Pancreas (tissue), 10 donors: Measurements from ENCODE around the gene ADGRB2. TPM values are rescaled to one million over a fixed set of nuclear protein-coding genes. Genes with fewer than 3 reads are reported as not detected.

ENCODE experiments used
- ATAC-seq, 4 donors: fragments of 200-7000 bp; cut with Tn5 transposase; one replicate each; pipeline versions ENCODE4 v1.8.0 to v1.9.1; 2020; ENCODE audit warnings: mild to moderate bottlenecking in 4 of 4, moderate library complexity in 4 of 4
- DNase-seq, 6 donors: peaks; one replicate each; pipeline ENCODE4 v3.0.0-alpha.2; 2020
- FAIRE-seq: peaks from 2 replicates; lab custom pipeline; 2012; peaks lifted over from hg19 to GRCh38; lab: Jason Lieb, UNC
- H3K27ac ChIP-seq, 4 donors: fragments of 200-600 bp; sonication (generic); 1 replicate in 3 of 4; 2 replicates in 1 of 4; pipeline versions ENCODE4 v1.5.0 to v1.8.0; 2020
- H3K27me3 ChIP-seq, 4 donors: fragments of 200-600 bp; one replicate each; pipeline ENCODE4 v1.8.0; 2021
- H3K36me3 ChIP-seq, 3 donors: fragments of 200-600 bp; sonication (generic) in 1 of 3; one replicate each; pipeline versions ENCODE4 v1.5.0 to v1.8.0; 2020 to 2021
- H3K4me1 ChIP-seq, 3 donors: fragments of 200-600 bp; one replicate each; pipeline ENCODE4 v1.8.0; 2021
- H3K4me3 ChIP-seq, 4 donors: fragments of 200-600 bp; sonication (generic) in 2 of 4; one replicate each; pipeline versions ENCODE4 v1.5.0 to v1.8.0; 2020 to 2021
- H3K9me3 ChIP-seq, 4 donors: fragments of 200-600 bp; one replicate each; pipeline ENCODE4 v1.8.0; 2021
- WGBS, 2 donors: extraction: QIAGEN DNeasy Blood & Tissue Kit; methylation state at CpG; one replicate each; pipeline ENCODE4 v1.1.7; 2013; 5-methylcytosine and 5-hydroxymethylcytosine counted together
- intact Hi-C, 3 donors: fragments of 100-400 bp; cut with DNase I; formaldehyde crosslinking; loops; one replicate each; pipeline versions ENCODE4 v1.11.1 to v1.14.2; 2022
- polyA plus RNA-seq, 2 donors: library from polyadenylated mRNA; stranded (reverse); fragments of 200-250 nt; gene quantifications; one replicate each; pipeline ENCODE4 v1.2.3, GENCODE V29; 2013
- total RNA-seq, 6 donors: library from RNA; stranded (reverse); fragmentation: NEBNext Ultra II Directional in 4 of 6; extraction: Animal tissue kit (Norgen Biotek cat#: 25700) in 4 of 6; gene quantifications; one replicate each; pipeline versions ENCODE4 v1.2.1 to v1.2.4, GENCODE V29; 2021 to 2023
- TF ChIP-seq, protein P1 (sequence below), 4 donors: fragments of 200-600 bp; sonication (generic) in 3 of 4; IDR thresholded peaks; one replicate each; pipeline versions ENCODE4 v1.5.0 to v1.8.0; 2021; ENCODE audit warnings: antibody characterized with exemption in 4 of 4
- donor health status: healthy with polysubstance abuse.
- donor health status: DM: no; HTN: no; CAD: no; lungs with moderate emphysema.
- donor health status: DM: no; HTN: no; CAD: no.
- donor health status: control.
- donor health status: control.
- donor health status: Bipolar disorder and iron deficiency.
- donor health status: DM: yes; HTN: yes; CAD: no.
- donor health status: DM: no; HTN: no; CAD: no.
- donor health status: DM: no; HTN: no; CAD: no.
- donor health status: DM: yes; HTN: yes; CAD: no.

Gene ADGRB2
- total and polyA plus RNA-seq, 8 donors = 0.12 to 1.3 (median 0.43) TPM

DNA sequence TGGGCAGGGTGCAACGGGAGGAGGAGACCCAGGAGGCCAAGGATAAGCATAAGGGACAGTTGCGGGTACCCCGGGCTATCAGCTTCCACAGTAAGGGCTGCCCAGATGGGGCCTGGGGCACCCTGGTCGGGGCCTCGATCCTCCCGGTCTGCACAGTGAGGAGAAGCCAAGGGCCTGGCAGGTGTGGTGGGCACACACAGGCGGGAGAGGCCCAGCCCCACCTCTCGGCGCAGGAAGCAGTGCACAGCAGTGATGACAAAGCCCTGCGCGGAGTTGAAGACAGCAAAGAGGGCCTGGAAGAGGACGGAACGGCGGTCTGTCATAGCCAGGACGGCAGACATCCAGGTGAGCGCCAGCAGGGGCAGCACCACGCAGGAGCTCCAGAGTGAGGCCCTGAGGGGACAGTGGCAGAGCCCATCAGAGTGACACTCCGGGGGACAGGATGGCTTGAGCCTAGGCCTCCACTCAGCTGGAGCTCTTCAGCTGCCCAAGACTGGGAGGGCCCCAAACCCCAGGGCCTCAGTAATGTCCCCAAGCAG, 31.3 kb downstream of the ADGRB2 start:
- Histone ChIP-seq H3K36me3 (no peaks in the 10 kb centered on the region), H3K9me3 (no peaks in the 10 kb centered on the region), H3K27me3 (no peaks in the 10 kb centered on the region), H3K27ac (no peak overlapping the region), H3K4me3 (no peak overlapping the region), H3K4me1 (no peaks in the 10 kb centered on the region)
- no peak for FAIRE-seq
- TF ChIP-seq, protein P1, sequence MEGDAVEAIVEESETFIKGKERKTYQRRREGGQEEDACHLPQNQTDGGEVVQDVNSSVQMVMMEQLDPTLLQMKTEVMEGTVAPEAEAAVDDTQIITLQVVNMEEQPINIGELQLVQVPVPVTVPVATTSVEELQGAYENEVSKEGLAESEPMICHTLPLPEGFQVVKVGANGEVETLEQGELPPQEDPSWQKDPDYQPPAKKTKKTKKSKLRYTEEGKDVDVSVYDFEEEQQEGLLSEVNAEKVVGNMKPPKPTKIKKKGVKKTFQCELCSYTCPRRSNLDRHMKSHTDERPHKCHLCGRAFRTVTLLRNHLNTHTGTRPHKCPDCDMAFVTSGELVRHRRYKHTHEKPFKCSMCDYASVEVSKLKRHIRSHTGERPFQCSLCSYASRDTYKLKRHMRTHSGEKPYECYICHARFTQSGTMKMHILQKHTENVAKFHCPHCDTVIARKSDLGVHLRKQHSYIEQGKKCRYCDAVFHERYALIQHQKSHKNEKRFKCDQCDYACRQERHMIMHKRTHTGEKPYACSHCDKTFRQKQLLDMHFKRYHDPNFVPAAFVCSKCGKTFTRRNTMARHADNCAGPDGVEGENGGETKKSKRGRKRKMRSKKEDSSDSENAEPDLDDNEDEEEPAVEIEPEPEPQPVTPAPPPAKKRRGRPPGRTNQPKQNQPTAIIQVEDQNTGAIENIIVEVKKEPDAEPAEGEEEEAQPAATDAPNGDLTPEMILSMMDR (IDR thresholded peaks at IDR 0.05) = no peak
- intact Hi-C loops = no loop called here
- 88 to 90% methylated on average over 18 of the region's 18 CpGs for WGBS, 2 donors
- no peak for DNase-seq
- no peak for ATAC-seq

DNA sequence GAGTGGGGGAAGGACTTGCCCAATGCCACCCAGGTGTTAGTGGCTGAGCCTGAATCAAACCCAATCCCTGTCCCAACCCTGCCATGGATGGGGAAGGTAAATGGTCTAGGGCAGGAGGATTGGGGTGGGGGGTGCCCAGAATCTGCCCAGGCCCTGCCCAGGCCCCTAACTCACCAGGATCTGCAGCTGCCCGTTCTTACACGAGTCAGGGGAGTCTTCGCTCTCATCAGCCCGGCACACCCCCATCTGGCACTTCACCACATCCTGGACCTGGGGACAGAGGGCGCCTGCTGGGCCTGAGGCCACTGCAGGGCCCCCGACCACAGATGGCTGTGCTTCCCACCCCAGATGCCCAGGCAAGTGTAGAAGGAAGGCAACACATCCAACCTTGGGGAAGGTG, 31.8 kb downstream of the ADGRB2 start:
- intact Hi-C loops = no loop called here
- no peaks in the 10 kb centered on the region for H3K36me3 ChIP-seq
- H3K27me3 ChIP-seq = no peaks in the 10 kb centered on the region
- ATAC-seq (no peak), FAIRE-seq (no peak), DNase-seq (no peak)
- TF ChIP-seq, protein P1 (IDR thresholded peaks at IDR 0.05) = no peak
- H3K4me1 ChIP-seq = no peaks in the 10 kb centered on the region
- no peak overlapping the region for H3K4me3 ChIP-seq
- H3K27ac ChIP-seq = no peak overlapping the region
- H3K9me3 ChIP-seq = no peaks in the 10 kb centered on the region
- WGBS, 2 donors = 80 to 93% methylated on average over 6 of the region's 6 CpGs

DNA sequence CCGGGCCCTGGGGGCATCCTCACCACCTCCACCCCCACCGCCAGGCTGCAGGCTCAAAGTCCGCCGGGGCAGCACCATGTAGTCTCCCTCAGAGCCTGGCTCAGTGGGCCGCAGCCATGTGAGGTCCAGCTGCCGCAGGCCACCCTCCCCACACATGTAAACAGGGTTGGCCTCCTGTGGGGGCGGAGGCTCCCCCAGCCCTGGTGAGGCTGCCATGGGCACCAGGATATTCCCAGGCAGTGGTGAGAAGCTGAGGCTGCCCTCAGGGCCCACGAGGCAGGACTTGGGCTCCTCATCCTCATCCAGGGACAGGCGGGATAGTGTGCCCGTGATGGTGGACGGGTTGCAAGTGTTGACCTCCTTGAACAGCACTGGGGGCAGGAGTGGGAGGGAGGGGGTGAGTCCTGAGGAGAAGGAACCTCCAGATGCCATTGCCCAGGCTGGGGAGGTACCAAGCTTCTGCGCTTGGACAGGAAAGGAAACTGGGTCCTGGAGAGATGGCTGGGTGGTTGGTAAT, 33.0 kb downstream of the ADGRB2 start:
- ATAC-seq (no peak), DNase-seq (no peak), FAIRE-seq (no peak)
- Histone ChIP-seq H3K36me3 (no peaks in the 10 kb centered on the region), H3K9me3 (no peaks in the 10 kb centered on the region), H3K27me3 (no peaks in the 10 kb centered on the region), H3K4me3 (no peak overlapping the region), H3K4me1 (no peaks in the 10 kb centered on the region), H3K27ac (no peak overlapping the region)
- TF ChIP-seq, protein P1 (IDR thresholded peaks at IDR 0.05) = no peak
- 88% methylated on average over 12 of the region's 12 CpGs for WGBS, 2 donors
- intact Hi-C loops = no loop called here

DNA sequence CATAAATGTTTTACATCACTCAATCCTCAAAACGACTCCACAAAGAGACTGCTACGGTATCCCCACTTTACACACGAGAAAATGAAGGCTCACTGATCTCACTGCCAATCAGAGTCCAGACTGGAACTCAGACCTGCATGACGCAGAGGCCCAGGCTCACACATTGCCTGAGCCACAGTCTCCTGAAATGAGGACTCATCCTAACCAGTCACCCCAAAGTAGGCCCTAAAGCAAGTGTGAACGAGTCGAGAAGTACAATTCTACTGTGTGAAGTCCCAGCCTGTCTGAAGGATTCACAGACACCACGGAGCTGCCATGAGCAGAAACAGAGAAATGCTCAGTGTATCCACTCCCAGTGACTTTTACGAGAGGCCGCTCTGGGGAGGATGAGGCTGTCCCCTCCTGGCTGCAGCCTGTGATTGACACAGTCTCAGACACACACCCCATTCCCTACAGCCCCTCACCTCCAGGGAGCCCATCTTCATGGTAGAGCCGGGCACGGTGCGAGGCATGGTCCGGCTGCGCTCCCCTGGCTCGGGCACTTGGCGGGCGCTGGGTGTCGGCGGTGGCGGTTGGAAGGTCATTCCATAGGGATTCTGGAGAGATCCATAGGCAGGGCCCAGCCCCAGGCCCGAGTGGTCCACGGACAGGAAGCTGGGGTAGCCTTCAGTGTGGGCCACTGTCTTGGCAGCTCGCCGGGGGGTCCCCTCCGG, 33.6 kb downstream of the ADGRB2 start:
- intact Hi-C loops = no loop called here
- no peak for ATAC-seq

More for the DNA sequence above, 33.6 kb downstream of the ADGRB2 start:
- TF ChIP-seq, protein P1 (IDR thresholded peaks at IDR 0.05) = no peak
- no peak overlapping the region for H3K4me3 ChIP-seq
- no peaks in the 10 kb centered on the region for H3K4me1 ChIP-seq
- H3K9me3 ChIP-seq = no peaks in the 10 kb centered on the region
- no peak overlapping the region for H3K27ac ChIP-seq
- 86 to 87% methylated on average over 24 to 25 of the region's 25 CpGs for WGBS, 2 donors
- DNase-seq = no peak
- no peak for FAIRE-seq
- H3K36me3 ChIP-seq = no peaks in the 10 kb centered on the region
- no peaks in the 10 kb centered on the region for H3K27me3 ChIP-seq
